HCT116 (cell line): ENCODE results near the gene PDSS2. TPM values are rescaled to one million over a fixed set of nuclear protein-coding genes. Genes with fewer than 3 reads are reported as not detected.

Experiments used
- ATAC-seq: fragments of 200-7000 bp; cut with Tn5 transposase; 2 replicates; pipeline ENCODE4 v1.9.1; 2020; ENCODE audit warnings: mild to moderate bottlenecking, moderate library complexity
- BruUV-seq: library from RNA; stranded (reverse); fragments of 400-500 nt; replicated peaks from 2 replicates; lab custom pipeline; 2021; lab: Mats Ljungman, UMichigan
- CTCF ChIA-PET: fragments of 300-600 bp; sonication (Branson Sonifier 250); formaldehyde crosslinking; loops from one replicate; lab custom pipeline; 2021; ENCODE audit warnings: antibody characterized with exemption; lab: Charles Lee
- POLR2A ChIA-PET: fragments of 300-600, 350-600 bp; sonication (Branson Sonifier 250); formaldehyde crosslinking; loops from one replicate; lab custom pipeline; 2021; ENCODE audit warnings: antibody characterized with exemption; lab: Charles Lee
- RAD21 ChIA-PET, 2 experiments: fragments of 300-600 bp; sonication (Branson Sonifier 250); formaldehyde crosslinking; loops; one replicate each; lab custom pipeline; 2023; ENCODE audit warnings: low total read pairs in 2 of 2; ENCODE audit not compliant: uncharacterized antibody in 2 of 2, unreplicated experiment in 2 of 2, low non-redundant PET in 1 of 2; lab: Charles Lee
- DNase-seq: peaks from one replicate; pipeline ENCODE4 v3.0.0-alpha.2; 2010; ENCODE audit warnings: low read depth, low spot score
- H2AFZ ChIP-seq: fragments of 200-600 bp; shearing (Covaris generic), sonication (generic); 2 replicates; pipeline ENCODE4 v1.6.1; 2017; ENCODE audit warnings: low read depth, mixed run types, mixed read lengths, antibody characterized with exemption, low read length; ENCODE audit not compliant: poor library complexity, severe bottlenecking
- H3K27ac ChIP-seq: 2 replicates; pipeline ENCODE4 v1.5.1; 2012; ENCODE audit warnings: low read depth, low read length
- H3K27me3 ChIP-seq: fragments of 200-600 bp; sonication (generic); 2 replicates; pipeline ENCODE4 v1.6.1; 2016; ENCODE audit warnings: mixed run types, low read length, mixed read lengths; ENCODE audit not compliant: insufficient read depth
- H3K36me3 ChIP-seq, 2 experiments: fragments of 200-500 bp in 1 of 2; fragments of 200-600 bp in 1 of 2; sonication (Bioruptor generic) in 1 of 2; sonication (generic) in 1 of 2; 2 replicates each; pipeline versions ENCODE4 v1.5.1 to v1.6.1; 2014 to 2016; ENCODE audit warnings: low read length in 2 of 2, inconsistent platforms in 1 of 2, mixed read lengths in 1 of 2, mixed run types in 1 of 2; ENCODE audit not compliant: insufficient read depth in 2 of 2, control insufficient read depth in 1 of 2
- H3K4me1 ChIP-seq, 2 experiments: fragments of 200-600 bp in 1 of 2; sonication (generic) in 1 of 2; 2 replicates each; pipeline versions ENCODE4 v1.5.1 to v1.6.1; 2012 to 2017; ENCODE audit warnings: low read length in 2 of 2, inconsistent platforms in 1 of 2, mild to moderate bottlenecking in 1 of 2, mixed read lengths in 1 of 2, mixed run types in 1 of 2, moderate library complexity in 1 of 2; ENCODE audit not compliant: insufficient read depth in 2 of 2, control insufficient read depth in 1 of 2
- H3K4me2 ChIP-seq: fragments of 200-600 bp; sonication (generic); 2 replicates; pipeline ENCODE4 v1.6.1; 2017; ENCODE audit warnings: mixed run types, low read length, mixed read lengths
- H3K4me3 ChIP-seq, 2 experiments: fragments of 200-600 bp in 1 of 2; sonication (generic) in 1 of 2; replicated peaks in 1 of 2; 2 replicates each; pipeline ENCODE4 v1.5.1; 2011 to 2016; ENCODE audit warnings: low read length in 2 of 2, control low read depth in 1 of 2, low read depth in 1 of 2, mild to moderate bottlenecking in 1 of 2, mixed read lengths in 1 of 2, mixed run types in 1 of 2
- H3K79me2 ChIP-seq: fragments of 200-600 bp; sonication (generic); 2 replicates; pipeline ENCODE4 v1.6.1; 2017; ENCODE audit warnings: mild to moderate bottlenecking, mixed run types, low read length, moderate library complexity, mixed read lengths; ENCODE audit not compliant: insufficient read depth
- H3K9ac ChIP-seq: fragments of 200-600 bp; sonication (generic); 2 replicates; pipeline ENCODE4 v1.6.1; 2016; ENCODE audit warnings: low read length, mixed read lengths
- H3K9me2 ChIP-seq: fragments of 200-600 bp; sonication (generic), shearing (Covaris generic); 2 replicates; pipeline ENCODE4 v1.6.1; 2017; ENCODE audit warnings: mixed run types, mild to moderate bottlenecking, moderate library complexity; ENCODE audit not compliant: insufficient read depth
- H3K9me3 ChIP-seq, 2 experiments: fragments of 200-500 bp in 1 of 2; fragments of 200-600 bp in 1 of 2; sonication (Bioruptor generic) in 1 of 2; sonication (generic) in 1 of 2; 2 replicates each; pipeline ENCODE4 v1.6.1; 2014 to 2017; ENCODE audit warnings: low read length in 2 of 2, mixed read lengths in 2 of 2, inconsistent platforms in 1 of 2, low read depth in 1 of 2, mild to moderate bottlenecking in 1 of 2, mixed run types in 1 of 2, moderate library complexity in 1 of 2; ENCODE audit not compliant: control insufficient read depth in 1 of 2, insufficient read depth in 1 of 2
- H4K20me1 ChIP-seq: fragments of 200-600 bp; sonication (generic), shearing (Covaris generic); 2 replicates; pipeline ENCODE4 v1.6.1; 2017; ENCODE audit warnings: mixed run types, mild to moderate bottlenecking, moderate library complexity; ENCODE audit not compliant: insufficient read depth
- EGR1 ChIP-seq: IDR thresholded peaks from 2 replicates; pipeline ENCODE4 v1.6.1; 2012; ENCODE audit warnings: low read depth
- EZH2 ChIP-seq: fragments of 200-600 bp; sonication (generic); IDR thresholded peaks from 2 replicates; pipeline ENCODE4 v1.6.1; 2017; ENCODE audit warnings: antibody characterized with exemption, mixed run types
- EZH2phosphoT487 ChIP-seq: fragments of 200-600 bp; IDR thresholded peaks from 2 replicates; pipeline ENCODE4 v1.6.1; 2018; ENCODE audit warnings: antibody characterized with exemption, borderline replicate concordance
- FOSL1 ChIP-seq: IDR thresholded peaks from 2 replicates; pipeline ENCODE4 v1.6.1; 2012; ENCODE audit warnings: low read depth
- JUND ChIP-seq: IDR thresholded peaks from 2 replicates; pipeline ENCODE4 v1.6.1; 2012
- POLR2A ChIP-seq: IDR thresholded peaks from 2 replicates; pipeline ENCODE4 v1.7.0; 2011; ENCODE audit warnings: borderline replicate concordance; ENCODE audit not compliant: insufficient read depth, insufficient read length; ENCODE audit errors: extremely low read depth
- POLR2AphosphoS5 ChIP-seq: IDR thresholded peaks from 2 replicates; pipeline ENCODE4 v1.6.1; 2011; ENCODE audit warnings: mild to moderate bottlenecking, low read depth, low read length, moderate library complexity
- RAD21 ChIP-seq: IDR thresholded peaks from 2 replicates; pipeline ENCODE4 v1.6.1; 2012; ENCODE audit warnings: low read depth, mild to moderate bottlenecking
- SP1 ChIP-seq: IDR thresholded peaks from 2 replicates; pipeline ENCODE4 v1.6.1; 2012; ENCODE audit warnings: low read depth
- TCF7L2 ChIP-seq: IDR thresholded peaks from 2 replicates; pipeline ENCODE4 v1.7.0; 2011; ENCODE audit warnings: borderline replicate concordance, inconsistent platforms; ENCODE audit not compliant: insufficient read depth, insufficient read length; ENCODE audit errors: extremely low read depth
- YY1 ChIP-seq: IDR thresholded peaks from 2 replicates; pipeline ENCODE4 v1.6.1; 2011; ENCODE audit warnings: low read length, low read depth, moderate library complexity, mild to moderate bottlenecking; ENCODE audit not compliant: insufficient replicate concordance; ENCODE audit errors: extremely low read depth
- ZNF274 ChIP-seq: fragments of 200-500 bp; sonication (Bioruptor generic); IDR thresholded peaks from 2 replicates; pipeline ENCODE4 v1.6.1; 2014; ENCODE audit warnings: mild to moderate bottlenecking, low read depth, low read length, inconsistent platforms
- intact Hi-C: fragments of 100-400 bp; cut with micrococcal nuclease; formaldehyde crosslinking; loops from 2 replicates; pipeline ENCODE4 v1.10.0; 2022
- total RNA-seq: library from RNA; stranded (reverse); gene quantifications from one replicate; pipeline ENCODE4 v1.2.1, GENCODE V29; 2021; ENCODE audit not compliant: unreplicated experiment
- TF ChIP-seq, protein P1 (sequence below): IDR thresholded peaks from 2 replicates; pipeline ENCODE4 v1.6.1; 2011; ENCODE audit warnings: mild to moderate bottlenecking, low read length, moderate library complexity; ENCODE audit not compliant: insufficient replicate concordance; ENCODE audit errors: extremely low read depth
- TF ChIP-seq, protein P2 (sequence below): IDR thresholded peaks from 2 replicates; pipeline ENCODE4 v1.6.1; 2012
- TF ChIP-seq, protein P3 (sequence below), 3 experiments: fragments of 200-600 bp in 1 of 3; sonication (generic) in 1 of 3; IDR thresholded peaks in 2 of 3; conservative IDR thresholded peaks in 1 of 3; 2 replicates each; pipeline ENCODE4 v1.5.1; 2012 to 2017; ENCODE audit warnings: low read depth in 2 of 3, low read length in 2 of 3, antibody characterized with exemption in 1 of 3, borderline replicate concordance in 1 of 3, control low read depth in 1 of 3, mild to moderate bottlenecking in 1 of 3, mixed read lengths in 1 of 3, mixed run types in 1 of 3, moderate library complexity in 1 of 3; ENCODE audit not compliant: insufficient read depth in 1 of 3
- TF ChIP-seq, protein P4 (sequence below): IDR thresholded peaks from 2 replicates; pipeline ENCODE4 v1.6.1; 2012; ENCODE audit warnings: low read depth
- TF ChIP-seq, protein P5 (sequence below): IDR thresholded peaks from 2 replicates; pipeline ENCODE4 v1.6.1; 2012

PDSS2 gene
- total RNA-seq, 1 experiment from 2014 or later: 12.2 TPM

DNA sequence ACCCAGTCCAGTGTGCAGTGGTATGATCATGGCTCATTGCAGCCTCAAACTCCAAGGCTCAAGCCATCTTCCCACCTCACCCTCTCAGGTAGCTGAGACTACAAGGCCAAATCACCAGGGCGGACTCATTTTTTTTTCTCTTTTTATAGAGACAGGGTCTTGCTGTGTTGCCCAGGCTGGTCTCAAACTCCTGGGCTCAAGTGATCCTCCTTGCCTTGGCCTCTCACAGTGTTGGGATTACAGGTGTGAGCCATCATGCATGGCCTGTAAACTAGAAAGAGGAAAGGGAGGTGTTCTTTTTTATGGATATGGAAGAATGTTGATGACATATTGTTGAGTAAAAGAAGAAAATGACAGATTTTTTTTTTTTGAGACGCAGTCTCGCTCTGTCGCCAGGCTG lies 339.0 kb downstream of the PDSS2 start:
- intact Hi-C loops: no loop called here
- H4K20me1 ChIP-seq: no peaks in the 10 kb centered on the region
- H3K9me2 ChIP-seq: no peaks in the 10 kb centered on the region
- no peaks in the 10 kb centered on the region for H3K27me3 ChIP-seq
- peaks cover 13 to 22% of the 10 kb centered on the region in 2 experiments; a peak in 3 of 4 replicates for H3K4me1 ChIP-seq
- BruUV-seq: no TSS peak
- H3K27ac ChIP-seq: no peak overlapping the region
- CTCF ChIA-PET: no interaction called here
- no peak overlapping the region for H3K9ac ChIP-seq
- H3K4me2 ChIP-seq: no peak overlapping the region
- TF ChIP-seq EZH2: no peak
- no peak for TF ChIP-seq YY1
- TF ChIP-seq, protein P1, sequence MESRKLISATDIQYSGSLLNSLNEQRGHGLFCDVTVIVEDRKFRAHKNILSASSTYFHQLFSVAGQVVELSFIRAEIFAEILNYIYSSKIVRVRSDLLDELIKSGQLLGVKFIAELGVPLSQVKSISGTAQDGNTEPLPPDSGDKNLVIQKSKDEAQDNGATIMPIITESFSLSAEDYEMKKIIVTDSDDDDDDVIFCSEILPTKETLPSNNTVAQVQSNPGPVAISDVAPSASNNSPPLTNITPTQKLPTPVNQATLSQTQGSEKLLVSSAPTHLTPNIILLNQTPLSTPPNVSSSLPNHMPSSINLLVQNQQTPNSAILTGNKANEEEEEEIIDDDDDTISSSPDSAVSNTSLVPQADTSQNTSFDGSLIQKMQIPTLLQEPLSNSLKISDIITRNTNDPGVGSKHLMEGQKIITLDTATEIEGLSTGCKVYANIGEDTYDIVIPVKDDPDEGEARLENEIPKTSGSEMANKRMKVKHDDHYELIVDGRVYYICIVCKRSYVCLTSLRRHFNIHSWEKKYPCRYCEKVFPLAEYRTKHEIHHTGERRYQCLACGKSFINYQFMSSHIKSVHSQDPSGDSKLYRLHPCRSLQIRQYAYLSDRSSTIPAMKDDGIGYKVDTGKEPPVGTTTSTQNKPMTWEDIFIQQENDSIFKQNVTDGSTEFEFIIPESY: no peak
- TF ChIP-seq FOSL1: no peak
- no peak for TF ChIP-seq SP1
- TF ChIP-seq TCF7L2: no peak
- TF ChIP-seq, protein P2, sequence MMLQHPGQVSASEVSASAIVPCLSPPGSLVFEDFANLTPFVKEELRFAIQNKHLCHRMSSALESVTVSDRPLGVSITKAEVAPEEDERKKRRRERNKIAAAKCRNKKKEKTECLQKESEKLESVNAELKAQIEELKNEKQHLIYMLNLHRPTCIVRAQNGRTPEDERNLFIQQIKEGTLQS: no peak
- TF ChIP-seq, protein P3, sequence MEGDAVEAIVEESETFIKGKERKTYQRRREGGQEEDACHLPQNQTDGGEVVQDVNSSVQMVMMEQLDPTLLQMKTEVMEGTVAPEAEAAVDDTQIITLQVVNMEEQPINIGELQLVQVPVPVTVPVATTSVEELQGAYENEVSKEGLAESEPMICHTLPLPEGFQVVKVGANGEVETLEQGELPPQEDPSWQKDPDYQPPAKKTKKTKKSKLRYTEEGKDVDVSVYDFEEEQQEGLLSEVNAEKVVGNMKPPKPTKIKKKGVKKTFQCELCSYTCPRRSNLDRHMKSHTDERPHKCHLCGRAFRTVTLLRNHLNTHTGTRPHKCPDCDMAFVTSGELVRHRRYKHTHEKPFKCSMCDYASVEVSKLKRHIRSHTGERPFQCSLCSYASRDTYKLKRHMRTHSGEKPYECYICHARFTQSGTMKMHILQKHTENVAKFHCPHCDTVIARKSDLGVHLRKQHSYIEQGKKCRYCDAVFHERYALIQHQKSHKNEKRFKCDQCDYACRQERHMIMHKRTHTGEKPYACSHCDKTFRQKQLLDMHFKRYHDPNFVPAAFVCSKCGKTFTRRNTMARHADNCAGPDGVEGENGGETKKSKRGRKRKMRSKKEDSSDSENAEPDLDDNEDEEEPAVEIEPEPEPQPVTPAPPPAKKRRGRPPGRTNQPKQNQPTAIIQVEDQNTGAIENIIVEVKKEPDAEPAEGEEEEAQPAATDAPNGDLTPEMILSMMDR (IDR thresholded peaks at IDR 0.05 in 2 of 3, conservative IDR thresholded peaks at IDR 0.05 in 1 of 3; ENCODE audit: borderline replicate concordance in 1 of 3, insufficient read depth in 1 of 3, low read depth in 2 of 3, low read length in 2 of 3): no peak
- TF ChIP-seq RAD21: no peak
- TF ChIP-seq EGR1: no peak
- no peak for TF ChIP-seq JUND
- TF ChIP-seq POLR2A: no peak
- no peak for TF ChIP-seq EZH2phosphoT487
- no peak for TF ChIP-seq ZNF274
- TF ChIP-seq POLR2AphosphoS5: no peak
- TF ChIP-seq, protein P4, sequence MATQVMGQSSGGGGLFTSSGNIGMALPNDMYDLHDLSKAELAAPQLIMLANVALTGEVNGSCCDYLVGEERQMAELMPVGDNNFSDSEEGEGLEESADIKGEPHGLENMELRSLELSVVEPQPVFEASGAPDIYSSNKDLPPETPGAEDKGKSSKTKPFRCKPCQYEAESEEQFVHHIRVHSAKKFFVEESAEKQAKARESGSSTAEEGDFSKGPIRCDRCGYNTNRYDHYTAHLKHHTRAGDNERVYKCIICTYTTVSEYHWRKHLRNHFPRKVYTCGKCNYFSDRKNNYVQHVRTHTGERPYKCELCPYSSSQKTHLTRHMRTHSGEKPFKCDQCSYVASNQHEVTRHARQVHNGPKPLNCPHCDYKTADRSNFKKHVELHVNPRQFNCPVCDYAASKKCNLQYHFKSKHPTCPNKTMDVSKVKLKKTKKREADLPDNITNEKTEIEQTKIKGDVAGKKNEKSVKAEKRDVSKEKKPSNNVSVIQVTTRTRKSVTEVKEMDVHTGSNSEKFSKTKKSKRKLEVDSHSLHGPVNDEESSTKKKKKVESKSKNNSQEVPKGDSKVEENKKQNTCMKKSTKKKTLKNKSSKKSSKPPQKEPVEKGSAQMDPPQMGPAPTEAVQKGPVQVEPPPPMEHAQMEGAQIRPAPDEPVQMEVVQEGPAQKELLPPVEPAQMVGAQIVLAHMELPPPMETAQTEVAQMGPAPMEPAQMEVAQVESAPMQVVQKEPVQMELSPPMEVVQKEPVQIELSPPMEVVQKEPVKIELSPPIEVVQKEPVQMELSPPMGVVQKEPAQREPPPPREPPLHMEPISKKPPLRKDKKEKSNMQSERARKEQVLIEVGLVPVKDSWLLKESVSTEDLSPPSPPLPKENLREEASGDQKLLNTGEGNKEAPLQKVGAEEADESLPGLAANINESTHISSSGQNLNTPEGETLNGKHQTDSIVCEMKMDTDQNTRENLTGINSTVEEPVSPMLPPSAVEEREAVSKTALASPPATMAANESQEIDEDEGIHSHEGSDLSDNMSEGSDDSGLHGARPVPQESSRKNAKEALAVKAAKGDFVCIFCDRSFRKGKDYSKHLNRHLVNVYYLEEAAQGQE: no peak
- TF ChIP-seq, protein P5, sequence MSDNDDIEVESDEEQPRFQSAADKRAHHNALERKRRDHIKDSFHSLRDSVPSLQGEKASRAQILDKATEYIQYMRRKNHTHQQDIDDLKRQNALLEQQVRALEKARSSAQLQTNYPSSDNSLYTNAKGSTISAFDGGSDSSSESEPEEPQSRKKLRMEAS: no peak
- H3K36me3 ChIP-seq: no peaks in the 10 kb centered on the region
- H2AFZ ChIP-seq: no peak overlapping the region
- DNase-seq (no peak), ATAC-seq (no peak)
- H3K4me3 ChIP-seq: no peak overlapping the region
- RAD21 ChIA-PET: no interaction called here
- no peaks in the 10 kb centered on the region for H3K79me2 ChIP-seq
- no peaks in the 10 kb centered on the region for H3K9me3 ChIP-seq
- POLR2A ChIA-PET: no interaction called here
